CD4-positive, alpha-beta T cell treated with Interleukin-4 for 1 hour (primary cell): ENCODE results near the gene KRT79.

ENCODE experiments used
- DNase-seq, 2 donors: peaks; one replicate each; pipeline ENCODE4 v3.0.0-alpha.2; 2020 to 2022

Gene KRT79

GRCh38 chr12:52834727-52835001 is 553 bp upstream of the KRT79 start:
- no peak for DNase-seq

- no peak for DNase-seq
Measured at GRCh38 chr12:52832985-52833905, 866 bp downstream of the KRT79 start.

GRCh38 chr12:52832451-52832850 is 1.7 kb downstream of the KRT79 start:
- DNase-seq, result no peak

- DNase-seq, result no peak
Measured at GRCh38 chr12:52831251-52831650, 2.9 kb downstream of the KRT79 start.

- DNase-seq, result no peak
Measured at GRCh38 chr12:52829986-52830770, 3.9 kb downstream of the KRT79 start.

GRCh38 chr12:52828591-52829021 is 5.5 kb downstream of the KRT79 start:
- DNase-seq, result no peak

GRCh38 chr12:52828156-52828555 is 6.0 kb downstream of the KRT79 start:
- no peak for DNase-seq

GRCh38 chr12:52827499-52828090 is 6.5 kb downstream of the KRT79 start:
- DNase-seq, result no peak

GRCh38 chr12:52826611-52827498 is 7.3 kb downstream of the KRT79 start:
- DNase-seq, result no peak

- no peak for DNase-seq
Measured at GRCh38 chr12:52825961-52826360, 8.2 kb downstream of the KRT79 start.

GRCh38 chr12:52824741-52825410 is 9.2 kb downstream of the KRT79 start:
- no peak for DNase-seq

GRCh38 chr12:52823761-52824450 is 10.2 kb downstream of the KRT79 start:
- no peak for DNase-seq

GRCh38 chr12:52822771-52823510 is 11.2 kb downstream of the KRT79 start:
- DNase-seq, result no peak

GRCh38 chr12:52821826-52822660 is 12.1 kb downstream of the KRT79 start:
- no peak for DNase-seq

- DNase-seq, result no peak
Measured at GRCh38 chr12:52821071-52821730, 12.9 kb downstream of the KRT79 start.

GRCh38 chr12:52820521-52820920 is 13.6 kb downstream of the KRT79 start:
- no peak for DNase-seq

GRCh38 chr12:52819731-52820510 is 14.2 kb downstream of the KRT79 start:
- DNase-seq, result no peak

GRCh38 chr12:52818887-52819420 is 15.2 kb downstream of the KRT79 start:
- DNase-seq, result no peak
